Chondrocyte (in vitro differentiated cells): Measurements from ENCODE around the gene PEX7. TPM values are rescaled to one million over a fixed set of nuclear protein-coding genes. Genes with fewer than 3 reads are reported as not detected.

ENCODE experiments used
- DNase-seq: peaks from one replicate; pipeline ENCODE4 v3.0.0; 2021; ENCODE audit warnings: mixed read lengths, low spot score
- H3K27ac Mint-ChIP-seq: one replicate; pipeline ENCODE4 v1.8.0; 2021; ENCODE audit warnings: mild to moderate bottlenecking, moderate library complexity, mixed read lengths; ENCODE audit not compliant: unreplicated experiment
- H3K27me3 Mint-ChIP-seq: 2 replicates; pipeline ENCODE4 v1.8.0; 2021; ENCODE audit warnings: low read depth, mixed read lengths
- H3K36me3 Mint-ChIP-seq: 2 replicates; pipeline ENCODE4 v1.8.0; 2021; ENCODE audit warnings: low read depth, mixed read lengths
- H3K4me1 Mint-ChIP-seq: 2 replicates; pipeline ENCODE4 v1.8.0; 2021; ENCODE audit warnings: low read depth, mild to moderate bottlenecking, mixed read lengths
- H3K4me3 Mint-ChIP-seq: one replicate; pipeline ENCODE4 v1.8.0; 2021; ENCODE audit warnings: mild to moderate bottlenecking, moderate library complexity, mixed read lengths; ENCODE audit not compliant: unreplicated experiment
- H3K9me3 Mint-ChIP-seq: 2 replicates; pipeline ENCODE4 v1.8.0; 2021; ENCODE audit warnings: low read depth, mixed read lengths
- CTCF ChIP-seq: fragments of 200-600 bp; sonication (generic); IDR thresholded peaks from 2 replicates; pipeline ENCODE4 v1.5.0; 2021; ENCODE audit warnings: antibody characterized with exemption, mild to moderate bottlenecking, moderate library complexity
- total RNA-seq: library from RNA; stranded (reverse); gene quantifications from 3 replicates; pipeline ENCODE4 v1.2.1, GENCODE V29; 2021

Gene PEX7
- total RNA-seq, 1 donor from 2014 or later: 7.0 TPM

- Mint-ChIP-seq H3K27me3 (peaks cover 10% of the 10 kb centered on the region), H3K4me3 (no peak overlapping the region), H3K36me3 (peaks cover 1% of the 10 kb centered on the region), H3K27ac (no peak overlapping the region), H3K9me3 (no peaks in the 10 kb centered on the region), H3K4me1 (peaks cover 15% of the 10 kb centered on the region)
- TF ChIP-seq CTCF: no peak
- no peak for DNase-seq
Observed at GRCh38 chr6:136820561-136820960, 1.8 kb upstream of the PEX7 start.

- Mint-ChIP-seq H3K9me3 (no peaks in the 10 kb centered on the region), H3K36me3 (peaks cover 8% of the 10 kb centered on the region), H3K4me1 (peaks cover 15% of the 10 kb centered on the region), H3K4me3 (peak overlapping the region; percentile 94), H3K27ac (peak overlapping the region; percentile 91), H3K27me3 (peaks cover 6% of the 10 kb centered on the region)
- no peak for DNase-seq
- no peak for TF ChIP-seq CTCF
Observed at GRCh38 chr6:136822046-136822375, 381 bp upstream of the PEX7 start.

GRCh38 chr6:136823128-136823660, 802 bp downstream of the PEX7 start:
- peaks cover 8% of the 10 kb centered on the region for H3K36me3 Mint-ChIP-seq
- H3K4me1 Mint-ChIP-seq: peaks cover 15% of the 10 kb centered on the region
- peaks cover 3% of the 10 kb centered on the region for H3K27me3 Mint-ChIP-seq
- H3K9me3 Mint-ChIP-seq: no peaks in the 10 kb centered on the region
- peak overlapping the region; percentile 85 for H3K27ac Mint-ChIP-seq
- peak overlapping the region; percentile 85 for H3K4me3 Mint-ChIP-seq
- TF ChIP-seq CTCF: peak; percentile 31
- no peak for DNase-seq

GRCh38 chr6:136826216-136826615, 3.8 kb downstream of the PEX7 start:
- peaks cover 3% of the 10 kb centered on the region for H3K9me3 Mint-ChIP-seq
- H3K36me3 Mint-ChIP-seq: peaks cover 12% of the 10 kb centered on the region
- H3K4me3 Mint-ChIP-seq: no peak overlapping the region
- H3K27ac Mint-ChIP-seq: no peak overlapping the region
- no peak for TF ChIP-seq CTCF
- DNase-seq: no peak
- no peaks in the 10 kb centered on the region for H3K27me3 Mint-ChIP-seq
- H3K4me1 Mint-ChIP-seq: peaks cover 15% of the 10 kb centered on the region

- Mint-ChIP-seq H3K4me1 (no peaks in the 10 kb centered on the region), H3K27ac (no peak overlapping the region), H3K36me3 (peaks cover 21% of the 10 kb centered on the region), H3K27me3 (no peaks in the 10 kb centered on the region), H3K4me3 (no peak overlapping the region), H3K9me3 (peaks cover 8% of the 10 kb centered on the region)
- no peak for DNase-seq
- TF ChIP-seq CTCF: no peak
Observed at GRCh38 chr6:136831873-136832562, 9.6 kb downstream of the PEX7 start.
